Measurements from ENCODE around the gene KCTD12.

Gene KCTD12

GRCh38 chr13:76886005-76886291, 257 bp downstream of the KCTD12 start:
- no peak for DNase-seq

- peak; percentile 49 to 64 for DNase-seq
Observed at GRCh38 chr13:76885203-76886004, 801 bp downstream of the KCTD12 start.

DNA sequence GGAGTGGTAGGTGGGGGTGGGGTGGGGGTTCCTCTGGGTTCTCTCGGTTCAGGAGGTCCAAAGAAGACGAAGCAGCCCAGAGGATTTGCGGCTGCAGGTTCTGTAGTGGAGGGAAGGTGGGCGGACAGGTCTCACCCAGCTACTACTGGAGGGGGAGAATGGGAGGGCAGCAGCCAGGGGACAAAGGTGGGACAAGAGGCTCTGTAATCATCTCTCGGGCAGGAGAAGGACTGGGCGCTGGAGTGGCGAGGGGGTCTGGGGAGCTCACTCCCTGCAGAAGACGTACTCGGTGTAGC, 1.4 kb downstream of the KCTD12 start:
- no peak for DNase-seq

- peak in 1 of 2 donors; percentile 12 for DNase-seq
Observed at GRCh38 chr13:76884186-76884906, 1.9 kb downstream of the KCTD12 start.

GRCh38 chr13:76883236-76883635, 3.0 kb downstream of the KCTD12 start:
- DNase-seq = no peak

GRCh38 chr13:76882431-76882830, 3.8 kb downstream of the KCTD12 start:
- DNase-seq = no peak

DNA sequence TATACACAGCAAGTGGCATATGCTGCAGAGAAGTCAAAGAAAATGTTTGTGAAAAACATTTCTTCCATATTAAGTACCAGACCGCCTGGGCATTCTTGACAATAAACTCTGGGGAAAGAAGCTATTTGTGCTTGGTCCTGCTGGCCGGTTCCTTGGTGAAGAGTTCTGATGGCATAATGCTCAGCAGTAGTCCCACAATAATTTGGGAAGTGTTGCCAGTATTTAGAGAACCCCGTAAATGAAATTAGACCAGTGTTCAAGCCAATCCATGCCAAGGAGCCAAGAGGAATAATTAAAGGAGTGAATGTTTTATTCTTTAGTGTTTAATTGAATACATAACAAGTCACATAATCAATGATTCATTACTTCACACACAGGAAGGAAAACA, 6.3 kb downstream of the KCTD12 start:
- no peak for DNase-seq

- peak; percentile 59 to 63 for DNase-seq
Observed at GRCh38 chr13:76879203-76879882, 6.9 kb downstream of the KCTD12 start.

- DNase-seq = no peak
Observed at GRCh38 chr13:76878043-76878442, 8.2 kb downstream of the KCTD12 start.

- no peak for DNase-seq
Observed at GRCh38 chr13:76875271-76875815, 10.9 kb downstream of the KCTD12 start.

DNA sequence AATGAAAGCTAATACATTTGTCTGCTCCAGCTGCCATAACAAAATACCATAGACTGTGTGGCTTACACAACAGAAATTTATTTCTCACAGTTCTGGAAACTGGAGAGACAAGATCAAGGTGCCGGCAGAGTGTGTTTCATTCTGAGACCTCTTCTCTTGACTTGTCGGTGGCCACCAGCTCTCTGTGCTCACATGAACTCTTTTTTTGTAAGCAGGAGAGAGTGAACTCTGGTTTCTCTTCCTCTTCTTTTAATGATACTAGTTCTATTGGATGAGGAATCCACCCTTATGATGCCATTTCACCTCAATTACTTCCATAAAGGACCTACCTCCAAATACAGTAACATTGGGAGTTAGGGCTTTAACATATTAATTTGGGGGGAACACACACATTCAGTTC, 11.7 kb downstream of the KCTD12 start:
- DNase-seq = no peak

DNA sequence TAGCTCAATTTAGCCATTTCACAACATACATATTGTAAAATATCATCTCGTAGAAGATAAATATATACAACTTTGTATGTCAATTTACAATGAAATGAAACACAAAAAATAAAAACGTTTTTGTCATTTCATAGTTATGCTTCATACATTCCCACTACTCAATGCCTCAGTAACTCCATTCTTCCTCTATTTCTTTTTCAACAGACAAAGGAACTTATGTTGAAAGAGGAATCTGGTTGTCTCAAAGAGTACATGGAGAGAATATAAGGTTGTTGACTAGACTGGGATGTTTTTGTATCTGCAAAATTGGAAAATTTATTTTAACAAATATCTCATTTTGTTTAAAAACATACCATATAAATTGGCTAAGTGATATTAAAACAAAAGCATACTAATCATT, 12.8 kb downstream of the KCTD12 start:
- DNase-seq = no peak

DNA sequence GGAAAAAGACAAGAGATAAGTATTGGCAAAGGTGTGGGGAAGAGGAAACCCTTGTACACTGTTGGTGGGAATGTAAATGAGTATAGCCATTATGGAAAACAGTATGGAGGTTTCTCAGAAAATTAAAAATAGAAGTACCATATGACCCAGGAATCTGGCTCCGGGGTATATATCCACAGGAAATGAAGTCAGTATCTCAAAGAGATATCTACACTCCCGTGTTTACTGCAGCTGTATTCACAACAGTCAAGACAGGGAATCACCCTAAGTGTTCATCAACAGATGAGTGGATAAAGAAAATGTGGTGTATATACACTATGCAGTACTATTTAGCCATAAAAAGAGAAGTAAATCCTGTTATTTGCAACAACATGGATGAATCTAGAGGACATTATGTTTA, 13.5 kb downstream of the KCTD12 start:
- no peak for DNase-seq

DNA sequence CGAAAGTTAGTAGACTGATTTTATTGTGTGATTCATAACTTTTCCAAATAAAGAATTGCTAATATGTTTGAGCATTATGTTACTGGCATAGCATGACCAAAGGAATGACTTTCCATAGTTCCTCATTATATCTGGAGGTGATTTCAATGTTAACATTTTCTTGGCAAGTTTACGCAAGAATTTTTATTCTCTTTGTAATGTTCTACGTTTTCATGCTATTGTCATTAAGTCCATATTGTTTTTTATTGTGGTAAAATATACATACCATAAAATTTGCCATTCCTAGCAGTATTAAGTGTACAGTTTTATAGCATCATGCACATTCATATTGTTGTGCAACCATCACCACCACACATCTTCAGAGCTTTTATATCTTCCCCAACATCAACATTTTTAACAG, 14.8 kb downstream of the KCTD12 start:
- no peak for DNase-seq

GRCh38 chr13:76868371-76868770, 17.8 kb downstream of the KCTD12 start:
- no peak for DNase-seq

- DNase-seq = no peak
Observed at GRCh38 chr13:76865996-76866503, 20.2 kb downstream of the KCTD12 start.

DNA sequence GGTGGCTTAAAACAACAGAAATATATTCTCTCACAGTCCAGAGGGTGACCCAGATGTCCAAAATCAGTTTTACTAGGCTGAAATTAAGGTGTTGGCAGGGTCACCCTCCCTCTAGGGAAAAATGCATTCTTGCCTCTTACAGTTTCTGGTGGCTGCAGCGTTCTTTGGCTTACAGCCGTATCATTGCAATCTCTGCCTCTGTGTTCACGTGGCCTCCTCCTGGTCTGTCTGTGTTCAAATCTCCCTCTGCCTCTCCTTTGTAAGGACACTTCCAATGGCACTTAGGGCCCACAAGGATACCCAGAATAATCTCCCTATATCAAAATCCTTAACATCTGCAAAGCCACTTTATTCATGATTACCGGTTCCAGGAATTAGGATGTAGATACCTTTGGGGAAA, 21.1 kb downstream of the KCTD12 start:
- DNase-seq = no peak

GRCh38 chr13:76864259-76864658, 21.9 kb downstream of the KCTD12 start:
- no peak for DNase-seq

DNA sequence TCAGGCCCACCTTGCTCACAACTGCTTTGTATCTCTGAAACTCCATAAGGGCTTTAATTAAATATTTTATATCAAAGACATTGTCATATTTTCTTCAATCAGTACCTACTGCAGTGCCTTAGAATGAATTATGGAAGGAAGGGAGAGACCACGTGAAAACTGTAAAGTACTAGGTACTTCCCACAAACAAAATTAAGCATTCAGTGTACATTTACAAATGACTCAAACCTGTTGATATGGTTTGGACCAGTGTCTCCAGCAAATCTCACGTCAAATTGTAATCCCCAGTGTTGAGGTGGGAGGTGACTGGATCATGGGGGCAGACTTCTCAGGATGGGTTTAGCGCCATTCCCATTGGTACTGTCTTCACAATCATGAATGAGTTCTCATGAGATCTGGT, 23.2 kb downstream of the KCTD12 start:
- DNase-seq = no peak

- no peak for DNase-seq
Observed at GRCh38 chr13:76861859-76862258, 24.3 kb downstream of the KCTD12 start.

- DNase-seq = no peak
Observed at GRCh38 chr13:76860706-76861105, 25.5 kb downstream of the KCTD12 start.

- no peak for DNase-seq
Observed at GRCh38 chr13:76854894-76855293, 31.3 kb downstream of the KCTD12 start.

DNA sequence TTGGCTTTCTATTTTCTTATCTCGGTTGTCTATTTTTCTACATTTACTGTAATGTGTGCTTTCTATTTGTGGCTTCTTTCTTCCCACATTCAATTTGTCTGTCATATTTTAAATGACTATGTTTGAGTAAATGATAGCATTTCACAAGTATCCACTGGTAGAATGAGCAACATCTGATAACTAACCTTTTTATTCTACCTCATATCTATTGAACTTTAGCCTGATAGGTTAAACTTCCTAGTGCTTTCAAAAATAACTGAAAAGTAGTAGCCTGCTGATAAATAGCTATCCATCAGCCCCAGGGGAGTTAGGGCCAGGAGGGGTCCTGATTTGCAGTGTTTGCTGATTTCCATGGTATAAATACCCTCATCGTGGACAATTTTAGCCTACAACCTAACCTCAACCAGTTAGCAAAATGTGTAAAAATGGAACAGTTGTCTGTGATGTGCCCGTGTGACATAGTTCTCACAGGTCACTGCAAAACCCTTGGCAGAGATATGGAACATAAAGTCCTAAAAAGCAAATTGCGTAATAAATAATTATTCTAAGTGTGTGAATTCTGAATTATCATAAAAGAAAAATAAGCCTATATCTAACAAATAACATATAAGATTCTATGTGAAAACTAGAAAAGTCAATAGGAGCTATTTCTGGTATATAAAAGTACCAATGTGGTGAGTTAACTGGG, 32.1 kb downstream of the KCTD12 start:
- DNase-seq = no peak

Data from stimulated activated CD4-positive, alpha-beta T cell treated with anti-CD3 and anti-CD28 coated beads, Interleukin-2, amount 100 ng/mL, for 24 hours (primary cell).